Measurements from ENCODE around the gene HNRNPLL. TPM values are rescaled to one million over a fixed set of nuclear protein-coding genes. Genes with fewer than 3 reads are reported as not detected.
A peak's percentile ranks its signal among the peaks of the same experiment; 100 is the strongest.
"Not testable (repeated sequence)": the region's sequence is repeated elsewhere in the genome, so short reads cannot be mapped to it uniquely, and the experiment has no call there.

Gene HNRNPLL
- total RNA-seq, 1 donor from 2014 or later, result 36.2 TPM

DNA sequence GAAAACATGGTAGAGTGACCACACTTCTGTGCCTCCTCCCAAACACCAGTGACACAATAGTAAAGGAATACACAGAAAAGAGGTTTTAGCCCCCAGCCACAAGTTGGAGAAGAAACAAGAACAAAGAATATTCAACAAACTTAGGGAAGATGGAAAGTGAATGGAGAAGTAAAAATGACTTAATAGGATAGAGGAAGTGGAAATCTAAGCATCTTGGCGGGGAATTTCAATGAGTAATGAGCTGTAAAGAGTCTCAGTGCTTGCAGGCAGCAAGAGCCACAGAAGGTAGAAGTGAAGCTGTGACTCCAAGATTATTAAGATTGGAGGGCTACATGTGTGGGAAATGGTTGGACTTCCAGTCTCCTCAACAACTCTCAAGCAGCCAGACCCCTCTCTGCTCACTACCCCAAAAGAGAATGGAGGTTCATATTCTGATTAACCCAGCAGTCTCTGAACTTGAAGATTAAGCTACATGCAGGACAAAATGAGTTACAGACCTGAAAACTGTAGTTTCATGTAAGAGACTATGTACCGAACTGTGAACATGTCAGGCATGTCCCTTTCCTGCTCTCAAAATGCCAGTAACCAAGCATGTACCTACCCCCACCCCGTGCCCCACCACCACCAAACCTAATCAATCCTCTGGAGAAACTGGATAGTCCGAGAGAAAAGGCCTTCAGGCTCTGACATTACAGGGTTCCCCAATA, 16.9 kb upstream of the HNRNPLL start:
- DNase-seq (ENCODE audit: low read depth), result no peak

DNA sequence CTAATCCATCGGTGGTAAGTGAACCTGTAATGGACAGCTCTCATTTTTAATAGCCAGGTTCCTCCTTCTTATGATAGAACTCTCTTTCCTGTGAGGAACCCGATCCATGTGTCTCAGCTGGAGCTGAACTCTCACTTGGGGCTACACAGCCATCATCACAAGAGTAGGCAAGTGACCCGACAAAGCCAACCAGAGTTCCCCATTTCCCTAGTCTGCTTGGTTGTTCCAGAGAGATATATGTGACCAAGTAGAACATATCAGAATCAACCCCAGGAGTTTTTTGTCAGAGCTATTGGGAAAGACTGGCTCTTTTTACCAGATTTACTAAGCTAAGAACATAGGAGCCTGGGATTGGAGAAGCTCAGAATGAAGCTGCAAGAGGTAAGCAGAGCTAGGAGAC, 14.6 kb upstream of the HNRNPLL start:
- no peak for DNase-seq (ENCODE audit: low read depth)

DNA sequence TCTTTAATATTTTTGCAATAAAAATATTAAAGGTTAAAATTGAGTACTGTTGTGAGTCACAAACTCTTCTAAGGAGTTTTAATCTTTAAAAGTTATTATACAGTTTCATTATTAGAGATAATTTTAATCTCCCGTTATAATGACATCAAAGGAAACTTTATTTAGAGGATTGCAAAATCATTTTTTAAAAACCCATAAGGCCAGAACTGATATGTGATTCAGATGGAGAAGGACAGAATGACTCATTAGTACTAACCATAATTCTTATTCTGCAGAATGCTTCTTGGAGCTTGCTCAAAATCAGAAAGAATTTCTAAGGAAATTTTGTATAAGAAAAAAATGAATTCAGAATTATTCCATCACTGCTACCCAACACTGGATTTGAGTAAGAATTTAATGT, 12.5 kb upstream of the HNRNPLL start:
- no peak for DNase-seq (ENCODE audit: low read depth)

DNA sequence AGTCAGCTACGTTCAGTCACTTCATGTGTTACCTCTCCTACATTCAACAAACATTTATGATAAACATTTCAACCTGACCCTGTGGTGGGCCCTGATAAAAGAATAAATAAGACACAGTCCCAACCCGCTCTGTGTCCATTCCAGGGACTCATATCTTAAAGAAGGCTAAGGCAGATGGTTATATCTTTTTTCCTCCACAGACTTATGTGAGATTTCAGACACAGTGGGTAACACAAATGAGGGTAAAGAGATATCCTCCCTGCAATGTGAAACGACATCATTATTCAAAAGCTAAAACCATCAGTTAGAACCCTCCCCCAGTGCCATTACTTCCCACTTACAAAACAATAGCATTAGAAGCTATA, 11.1 kb upstream of the HNRNPLL start:
- DNase-seq (ENCODE audit: low read depth), result no peak

DNA sequence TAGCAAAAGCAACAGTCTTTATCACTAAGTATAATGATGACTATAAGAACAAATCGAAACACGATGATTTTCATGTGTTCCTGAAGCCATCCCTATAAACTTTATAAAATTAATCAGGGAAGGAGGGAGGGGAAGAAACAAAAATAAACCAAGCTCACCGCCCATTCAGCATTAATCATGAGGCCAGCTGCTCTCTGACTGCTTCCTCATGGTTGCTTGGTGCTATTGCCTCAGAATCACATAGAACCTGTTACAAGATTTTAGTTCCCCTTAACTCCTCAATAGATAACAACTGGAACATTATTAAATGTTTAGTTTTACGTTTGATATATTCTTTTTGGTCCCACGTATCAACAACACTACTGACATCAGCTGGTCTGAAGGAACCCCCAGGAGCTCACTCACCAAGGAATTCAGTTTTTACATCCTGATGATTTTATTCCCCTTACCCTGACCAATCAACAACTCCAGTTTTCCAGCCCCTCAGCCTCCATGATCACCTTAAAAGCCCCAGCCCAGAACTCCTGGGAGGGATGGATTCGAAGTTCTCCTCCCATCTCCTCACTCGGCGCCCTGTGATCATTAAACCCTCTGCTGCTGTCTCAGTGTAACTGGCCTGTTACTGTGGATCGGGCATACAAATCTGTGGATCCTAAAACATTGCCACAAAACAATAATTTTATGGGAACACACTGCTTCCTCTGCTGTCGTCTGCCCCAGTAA, 10.6 kb upstream of the HNRNPLL start:
- peak; percentile 74 for DNase-seq (ENCODE audit: low read depth)

DNA sequence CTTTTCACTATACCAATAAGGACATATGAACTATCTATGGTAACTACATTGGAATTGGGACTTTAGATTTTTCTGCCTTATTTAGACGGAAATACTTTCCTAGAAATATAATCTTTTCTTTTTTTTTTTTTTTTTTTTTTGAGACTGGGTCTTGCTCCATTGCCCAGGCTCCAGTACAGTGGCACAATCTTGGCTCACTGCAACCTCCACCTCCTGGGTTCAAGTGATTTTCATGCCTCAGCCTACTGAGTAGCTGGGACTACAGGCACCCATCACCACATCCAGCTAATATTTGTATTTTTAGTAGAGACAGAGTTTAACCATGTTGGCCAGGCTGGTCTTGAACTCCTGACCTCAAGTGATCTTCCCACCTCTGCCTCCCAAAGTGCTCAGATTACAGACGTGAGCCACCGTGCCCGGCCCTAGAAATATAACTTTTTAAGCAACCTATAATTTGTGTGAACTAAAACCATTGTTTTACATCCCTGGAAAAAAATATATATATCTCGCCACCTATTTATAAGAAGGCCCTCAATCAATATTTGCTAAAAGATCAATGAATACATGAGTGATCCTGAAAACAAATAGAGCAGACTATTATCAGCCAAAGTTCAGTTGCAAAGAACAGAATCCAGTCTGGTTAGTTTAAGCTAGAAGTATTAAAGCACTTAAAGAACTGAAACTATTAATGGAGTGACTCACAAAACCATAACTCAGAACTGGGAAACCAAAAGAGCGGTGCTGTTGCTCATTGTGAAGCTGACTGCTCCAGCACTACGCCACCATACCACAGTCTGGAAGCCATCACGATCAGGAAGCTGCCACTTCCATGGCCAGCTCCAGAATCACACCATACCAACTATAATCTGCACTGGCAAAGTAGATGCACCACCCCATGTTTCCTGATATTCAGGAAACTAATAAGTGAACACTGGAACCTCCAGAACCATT, 8.4 kb upstream of the HNRNPLL start:
- DNase-seq (ENCODE audit: low read depth), result peak; percentile 40

DNA sequence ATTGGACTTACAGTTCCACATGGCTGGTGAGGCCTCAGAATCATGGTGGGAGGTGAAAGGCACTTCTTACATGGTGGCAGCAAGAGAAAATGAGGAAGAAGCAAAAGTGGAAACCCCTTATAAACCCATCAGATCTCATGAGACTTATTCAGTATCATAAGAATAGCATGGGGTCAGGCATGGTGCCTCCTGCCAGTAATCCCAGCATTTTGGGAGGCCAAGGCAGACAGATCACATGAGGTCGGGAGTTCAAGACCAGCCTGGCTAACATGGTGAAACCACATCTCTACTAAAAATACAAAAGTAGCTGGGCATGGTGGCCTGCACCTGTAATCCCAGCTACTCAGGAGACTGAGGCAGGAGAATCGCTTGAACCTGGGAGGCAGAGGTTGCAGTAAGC, 6.5 kb upstream of the HNRNPLL start:
- not testable (repeated sequence) for DNase-seq (ENCODE audit: low read depth)

DNA sequence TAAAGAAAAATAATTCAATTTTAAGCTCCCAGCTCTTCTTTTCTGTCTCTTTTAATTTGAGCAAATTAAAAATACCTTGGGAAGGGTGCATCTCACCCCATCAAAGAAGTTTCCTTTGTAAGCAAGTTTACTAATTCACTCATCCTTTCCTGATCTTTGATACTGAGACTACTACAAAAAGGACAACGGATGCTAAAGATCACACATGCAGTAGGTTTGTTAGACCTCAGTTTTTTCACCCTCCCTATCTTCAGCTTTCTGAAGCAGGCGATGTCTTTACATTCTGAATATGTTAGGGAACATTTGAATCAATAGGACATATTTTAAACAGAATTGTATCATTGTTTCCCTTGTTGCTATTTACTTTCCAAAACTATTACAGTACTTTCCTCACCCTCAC, 6.0 kb upstream of the HNRNPLL start:
- DNase-seq (ENCODE audit: low read depth), result no peak

DNA sequence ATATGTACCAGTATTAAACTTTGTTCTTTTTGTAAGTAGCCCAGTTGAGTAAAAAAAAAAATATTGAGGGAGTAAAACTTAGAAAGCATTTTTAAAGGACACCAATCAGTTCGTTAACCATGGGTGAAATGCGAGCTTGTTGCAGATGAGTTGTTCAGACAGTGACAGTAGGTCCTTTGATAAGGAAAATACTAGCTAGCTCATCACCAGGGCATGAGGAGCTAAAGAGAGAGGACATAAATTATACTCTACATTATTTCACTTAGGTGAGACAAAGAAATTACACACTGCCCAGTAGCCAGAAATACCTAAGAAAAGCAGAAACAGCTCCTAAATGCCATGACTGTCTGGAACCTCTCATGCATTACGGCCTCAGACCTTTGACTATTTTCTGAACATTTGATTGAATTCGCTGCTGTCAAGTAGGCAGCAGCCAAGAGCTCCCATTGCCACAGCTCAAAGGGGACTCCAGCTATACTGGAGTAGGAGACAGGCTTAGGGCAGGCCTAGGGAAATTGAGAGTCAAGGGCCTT, 2.6 kb upstream of the HNRNPLL start:
- DNase-seq (ENCODE audit: low read depth), result no peak

DNA sequence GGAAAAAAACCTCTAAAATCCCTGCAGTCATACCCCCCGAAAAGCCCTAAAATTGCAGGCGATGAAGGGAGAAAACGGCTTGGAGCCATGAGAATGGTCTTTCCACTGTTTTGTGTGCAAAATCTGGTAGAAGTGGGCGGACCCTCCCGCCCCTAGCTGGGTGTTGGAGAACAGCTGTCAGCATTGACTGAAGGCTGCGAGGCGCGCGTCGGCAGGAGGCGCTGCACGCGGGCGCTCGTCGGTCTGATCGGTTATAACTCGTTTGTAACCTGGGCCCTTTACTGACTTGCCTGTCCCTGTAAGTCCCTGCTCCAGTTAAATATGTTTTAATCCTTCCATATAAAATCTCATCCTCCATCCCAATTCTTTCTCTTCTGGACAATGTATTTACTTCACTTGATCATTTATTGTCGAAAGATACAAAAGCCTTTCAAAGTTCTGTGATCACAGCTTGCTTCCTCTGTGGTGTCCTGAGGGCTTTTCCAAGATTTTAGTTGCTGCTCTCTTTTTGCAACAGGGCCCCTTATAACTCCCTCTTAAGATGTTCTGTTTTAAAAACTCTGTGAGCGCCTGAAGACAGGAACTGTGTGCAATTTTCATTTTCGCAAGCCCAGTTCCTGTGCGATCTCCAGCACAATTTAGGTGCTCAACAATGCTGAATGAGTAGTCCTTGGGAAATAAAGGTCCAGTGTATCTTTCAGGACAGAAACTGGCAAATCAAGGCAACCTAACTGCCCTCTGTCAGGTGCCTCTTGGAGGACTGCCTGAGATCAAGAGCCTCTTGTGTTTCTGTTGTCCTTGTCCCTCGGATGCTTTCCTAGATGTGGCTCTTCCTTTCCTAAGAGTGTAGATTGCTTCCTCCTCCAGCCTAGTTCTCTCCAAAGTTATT, 918 bp upstream of the HNRNPLL start:
- peak; percentile 88 for DNase-seq (ENCODE audit: low read depth)

DNA sequence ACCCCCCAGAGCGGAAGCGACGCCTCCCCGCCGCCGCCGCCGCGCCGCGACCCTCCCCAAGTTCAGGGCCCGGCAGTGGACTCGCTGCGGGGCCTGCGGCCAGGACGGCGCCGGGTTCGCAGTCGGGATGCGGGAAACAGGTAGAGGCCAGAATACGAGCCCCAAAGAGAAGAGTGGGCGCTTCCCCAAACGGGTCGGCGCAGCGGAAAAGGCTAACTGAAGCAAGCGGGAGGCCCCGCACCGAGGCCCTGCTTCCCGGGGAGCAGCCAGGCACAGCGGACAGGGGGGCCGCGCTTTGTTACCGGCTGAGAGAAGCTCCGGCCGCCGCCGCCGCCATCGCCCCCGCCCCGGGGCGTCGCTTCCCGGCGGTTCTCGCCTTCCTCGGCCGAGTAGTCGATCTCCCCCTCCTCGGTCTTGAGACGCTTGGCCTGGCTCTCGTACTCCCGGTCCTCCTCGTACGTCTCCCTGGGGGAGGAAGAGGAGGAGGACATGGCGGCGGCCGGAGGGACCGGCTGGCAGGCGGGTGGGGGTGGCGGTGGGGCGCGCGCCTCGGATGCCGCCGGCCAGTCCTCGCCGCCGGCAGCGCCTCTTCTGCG, 494 bp downstream of the HNRNPLL start:
- DNase-seq (ENCODE audit: low read depth), result no peak

DNA sequence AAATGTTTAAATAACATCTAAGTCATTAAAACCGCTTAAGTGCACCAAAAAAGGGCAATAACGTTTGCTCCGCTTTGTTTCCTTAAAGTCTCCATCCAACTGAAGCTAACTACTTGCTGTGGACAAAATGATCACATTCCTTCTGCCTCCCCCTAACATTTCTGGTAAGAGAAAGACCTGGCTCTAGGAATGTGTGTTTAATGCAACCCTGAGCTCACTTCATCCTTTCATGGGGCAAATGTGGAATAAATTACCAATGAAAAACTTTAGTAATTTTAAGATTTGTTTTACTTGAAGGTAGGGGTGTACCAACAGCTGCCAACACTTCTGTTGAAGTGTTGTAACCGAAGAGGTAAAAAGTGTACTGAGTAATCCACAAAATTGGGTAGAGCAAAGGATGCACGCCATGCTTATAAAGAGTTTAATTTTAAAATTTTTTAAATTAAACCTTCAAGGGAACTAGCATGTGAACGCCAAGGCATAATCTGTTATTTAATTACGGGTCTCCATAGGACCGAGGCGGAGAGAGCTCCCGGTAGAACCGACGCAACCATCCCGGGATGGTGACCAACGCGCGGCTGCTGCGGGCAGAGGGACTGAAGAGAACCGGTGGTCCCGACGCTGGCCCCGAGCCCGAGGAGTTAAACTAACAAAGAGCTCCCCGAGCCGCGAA, 1.1 kb downstream of the HNRNPLL start:
- no peak for DNase-seq (ENCODE audit: low read depth)

DNA sequence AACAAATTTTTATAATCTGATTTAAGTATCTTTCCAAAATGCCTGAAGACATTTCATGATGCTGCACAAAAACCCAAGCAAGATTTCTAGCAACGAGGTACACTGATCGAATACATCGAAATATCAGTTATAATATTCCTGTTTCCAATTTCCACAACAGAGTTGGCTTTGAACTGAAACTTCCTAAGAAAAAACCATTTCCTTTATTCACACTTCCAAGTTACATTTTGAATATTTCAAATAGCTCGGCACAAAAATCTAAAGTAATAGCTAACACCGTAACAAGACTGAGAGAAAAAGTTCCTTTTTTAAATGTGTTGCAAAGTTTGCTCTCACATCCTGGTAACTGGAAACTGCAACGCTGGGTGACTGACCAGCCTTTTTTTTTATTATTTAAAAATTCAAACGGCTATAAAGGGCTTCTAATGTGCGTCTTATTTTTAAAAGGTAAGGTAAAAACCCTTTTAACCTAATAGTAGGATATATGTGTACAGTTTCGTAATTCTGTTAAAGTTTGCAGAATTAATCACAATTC, 1.7 kb downstream of the HNRNPLL start:
- DNase-seq (ENCODE audit: low read depth), result no peak

DNA sequence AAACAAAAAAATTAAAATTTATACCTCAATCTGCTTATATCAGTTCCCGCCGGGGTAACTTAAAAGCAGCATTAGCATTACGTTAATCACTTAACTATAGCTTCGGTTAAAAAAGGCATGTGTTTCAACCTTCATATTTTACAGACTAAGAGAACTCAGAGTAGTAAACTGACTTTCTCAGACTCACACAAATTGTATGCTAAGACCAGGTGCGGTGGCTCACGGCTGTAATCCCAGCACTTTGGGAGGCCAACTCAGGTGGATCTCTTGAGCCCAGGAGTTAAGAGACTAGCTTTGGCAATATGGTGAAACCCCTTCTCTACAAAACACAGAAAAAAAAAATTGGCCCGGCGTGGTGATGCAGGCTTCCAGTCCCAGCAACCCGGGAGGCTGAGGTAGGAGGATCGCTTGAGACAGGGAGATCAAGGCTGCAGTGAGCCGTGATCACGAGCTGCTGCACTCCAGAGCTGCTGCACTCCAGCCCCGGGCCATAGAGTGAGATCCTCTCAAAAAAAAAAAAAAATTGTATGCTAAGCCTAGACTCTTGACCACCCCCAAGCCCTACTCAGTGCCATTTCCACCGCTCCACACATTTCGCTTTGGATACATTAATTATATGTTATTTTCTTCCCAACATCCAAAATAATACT, 2.4 kb downstream of the HNRNPLL start:
- no peak for DNase-seq (ENCODE audit: low read depth)

DNA sequence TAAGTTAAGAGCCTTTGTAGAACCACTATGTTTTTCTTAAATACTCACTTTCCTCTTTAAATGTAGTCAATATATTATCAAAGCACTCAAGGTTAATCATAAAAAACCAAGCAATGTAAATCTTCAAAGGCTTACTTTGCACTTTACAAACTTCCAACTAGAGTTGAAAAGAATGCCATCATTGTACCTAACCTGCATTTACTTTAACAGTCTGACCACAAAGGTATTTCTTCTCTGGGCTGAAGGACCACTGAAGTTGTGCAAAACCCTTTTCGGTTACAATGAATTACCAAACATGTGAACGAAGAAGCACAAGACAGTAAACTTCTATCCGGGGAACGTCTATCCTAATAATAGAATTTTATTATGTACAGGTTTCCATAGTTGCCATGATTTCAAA, 3.0 kb downstream of the HNRNPLL start:
- no peak for DNase-seq (ENCODE audit: low read depth)

DNA sequence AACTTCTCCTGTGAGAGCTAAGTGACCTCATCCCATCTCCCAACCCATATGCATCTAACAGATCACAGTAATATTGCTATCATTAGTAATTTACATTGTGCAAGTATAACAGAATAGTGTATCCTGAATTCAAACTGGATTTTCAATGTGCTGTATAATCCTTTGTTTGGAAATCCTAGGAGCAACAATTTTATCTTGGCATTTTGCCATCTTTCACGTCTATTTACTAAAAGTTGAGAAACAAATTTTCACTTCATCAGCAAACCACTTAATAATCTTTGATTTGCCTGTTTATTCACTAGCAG, 3.8 kb downstream of the HNRNPLL start:
- no peak for DNase-seq (ENCODE audit: low read depth)

DNA sequence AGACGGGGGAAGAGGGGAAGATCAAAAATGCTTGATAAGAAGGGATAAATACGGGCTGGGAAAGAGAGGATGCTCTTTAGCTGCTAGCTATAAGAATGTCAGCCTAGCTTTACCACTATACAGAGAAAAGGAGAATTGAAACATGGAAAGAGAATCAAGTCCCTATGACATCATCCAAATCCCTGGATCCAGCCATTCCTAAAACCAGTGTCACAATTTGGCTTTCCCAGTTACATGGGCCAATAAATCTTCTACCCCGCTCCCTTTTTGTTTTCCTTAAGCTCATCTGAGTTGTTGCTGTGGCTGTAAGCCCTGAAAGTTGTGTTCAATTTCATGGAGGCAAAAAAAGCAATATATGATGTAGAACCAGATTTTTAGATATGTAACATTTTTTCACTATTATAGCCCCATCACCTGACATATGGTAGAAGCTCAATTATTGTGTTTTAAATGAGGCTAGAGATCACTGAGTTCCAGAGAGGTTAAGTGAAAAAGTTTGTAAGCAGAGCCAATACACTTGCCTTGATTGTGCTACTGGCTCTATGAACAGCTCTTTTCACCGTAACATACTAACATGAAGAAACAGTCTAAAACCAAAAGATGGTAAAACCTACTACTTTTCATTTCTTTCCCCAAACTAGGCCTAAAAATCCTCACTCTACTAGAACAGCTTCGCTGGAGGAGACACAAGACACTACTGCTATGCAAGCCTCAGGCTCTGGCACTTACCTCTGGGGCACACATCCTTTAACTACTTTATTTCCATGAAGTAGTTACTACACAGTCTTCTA, 4.3 kb downstream of the HNRNPLL start:
- DNase-seq (ENCODE audit: low read depth), result no peak

DNA sequence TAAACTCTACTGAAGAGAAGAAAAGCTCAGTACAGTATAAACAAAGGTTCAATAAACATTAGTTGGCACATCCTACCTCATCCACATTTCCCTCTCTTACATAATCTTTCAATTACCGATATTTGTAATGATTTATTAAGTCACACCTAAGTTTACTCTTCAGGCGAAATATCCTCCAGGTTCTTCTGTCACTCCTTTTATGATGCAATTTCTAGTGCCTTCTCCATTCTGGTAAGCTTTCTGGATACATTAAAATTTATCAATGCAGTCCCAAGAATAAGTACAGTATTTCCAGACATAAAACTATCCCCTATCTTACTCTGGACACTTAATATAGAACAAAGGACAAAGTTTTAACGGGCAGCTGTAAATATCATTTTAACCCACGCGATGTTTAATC, 5.6 kb downstream of the HNRNPLL start:
- DNase-seq (ENCODE audit: low read depth), result no peak

Data from myocyte (in vitro differentiated cells).